ENCODE data around the gene KERA.

DNA sequence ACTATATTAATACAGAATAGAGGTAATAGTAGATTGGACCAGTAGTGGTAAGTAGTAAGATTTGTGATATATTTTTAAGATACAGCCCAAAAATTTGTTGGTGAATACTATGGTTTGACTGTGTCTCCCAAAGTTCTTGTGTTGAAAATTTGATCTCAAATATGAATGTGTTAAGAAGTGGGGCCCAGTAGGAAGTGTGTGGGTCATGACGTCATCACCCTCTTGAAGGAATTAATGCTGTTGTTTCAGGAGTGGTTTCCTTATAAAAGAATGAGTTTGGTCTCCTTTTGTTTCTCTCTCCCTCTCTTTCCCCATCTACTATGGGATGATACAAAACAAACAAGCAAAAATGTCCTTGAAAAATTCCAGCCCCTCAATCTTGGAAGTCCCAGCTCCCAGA, 37.1 kb upstream of the KERA start:
- no peak for TF ChIP-seq EZH2 (IDR thresholded peaks at IDR 0.05; ENCODE audit: borderline replicate concordance, low read length)
- no peak for TF ChIP-seq CTCF (conservative IDR thresholded peaks at IDR 0.05 in 1 of 2, IDR thresholded peaks at IDR 0.05 in 1 of 2; ENCODE audit: extremely low read depth in 1 of 2, insufficient read depth in 1 of 2, low read depth in 1 of 2, low read length in 2 of 2)
